AG09309 (cell line): ENCODE measurements around the gene NPAS4.
A peak's percentile ranks its signal among the peaks of the same experiment; 100 is the strongest.

Experiments used
- DNase-seq: peaks from one replicate; pipeline ENCODE4 v3.0.0-alpha.2; 2010; ENCODE audit warnings: low read depth
- H3K4me3 ChIP-seq: 2 replicates; pipeline ENCODE4 v1.5.1; 2011; ENCODE audit warnings: mild to moderate bottlenecking, low read depth, low read length, moderate library complexity; ENCODE audit not compliant: control insufficient read depth
- TF ChIP-seq, protein P1 (sequence below): IDR thresholded peaks from 2 replicates; pipeline ENCODE4 v1.5.1; 2011; ENCODE audit warnings: mild to moderate bottlenecking, low read depth, low read length, inconsistent platforms; ENCODE audit not compliant: insufficient read depth, control insufficient read depth; ENCODE audit errors: missing control alignments

NPAS4 gene

GRCh38 chr11:66443602-66444001 lies 22.8 kb downstream of the NPAS4 start:
- peak; percentile 93 for DNase-seq
- H3K4me3 ChIP-seq: no peak overlapping the region
- TF ChIP-seq, protein P1, sequence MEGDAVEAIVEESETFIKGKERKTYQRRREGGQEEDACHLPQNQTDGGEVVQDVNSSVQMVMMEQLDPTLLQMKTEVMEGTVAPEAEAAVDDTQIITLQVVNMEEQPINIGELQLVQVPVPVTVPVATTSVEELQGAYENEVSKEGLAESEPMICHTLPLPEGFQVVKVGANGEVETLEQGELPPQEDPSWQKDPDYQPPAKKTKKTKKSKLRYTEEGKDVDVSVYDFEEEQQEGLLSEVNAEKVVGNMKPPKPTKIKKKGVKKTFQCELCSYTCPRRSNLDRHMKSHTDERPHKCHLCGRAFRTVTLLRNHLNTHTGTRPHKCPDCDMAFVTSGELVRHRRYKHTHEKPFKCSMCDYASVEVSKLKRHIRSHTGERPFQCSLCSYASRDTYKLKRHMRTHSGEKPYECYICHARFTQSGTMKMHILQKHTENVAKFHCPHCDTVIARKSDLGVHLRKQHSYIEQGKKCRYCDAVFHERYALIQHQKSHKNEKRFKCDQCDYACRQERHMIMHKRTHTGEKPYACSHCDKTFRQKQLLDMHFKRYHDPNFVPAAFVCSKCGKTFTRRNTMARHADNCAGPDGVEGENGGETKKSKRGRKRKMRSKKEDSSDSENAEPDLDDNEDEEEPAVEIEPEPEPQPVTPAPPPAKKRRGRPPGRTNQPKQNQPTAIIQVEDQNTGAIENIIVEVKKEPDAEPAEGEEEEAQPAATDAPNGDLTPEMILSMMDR: no peak

DNA sequence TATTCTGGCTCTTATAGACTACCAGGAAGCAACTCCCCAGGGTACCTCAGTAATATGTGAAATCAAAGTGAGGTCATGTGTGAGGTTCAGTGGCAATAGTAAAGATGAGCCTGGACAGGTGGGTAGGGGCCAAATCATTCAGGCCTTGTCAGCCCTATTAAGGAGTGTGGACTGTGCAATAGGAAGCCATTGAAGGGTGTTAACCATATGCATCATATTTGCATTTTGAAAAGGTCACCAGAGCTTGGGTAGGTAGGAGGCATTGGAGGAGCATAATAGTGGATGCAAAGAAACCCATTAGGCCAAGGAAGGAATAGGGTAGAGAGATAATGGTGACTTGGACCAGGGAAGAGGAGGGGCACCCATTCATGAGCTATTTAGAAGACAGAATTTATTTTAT lies 26.2 kb downstream of the NPAS4 start:
- no peak for DNase-seq
- TF ChIP-seq, protein P1: no peak
- H3K4me3 ChIP-seq: no peak overlapping the region

- H3K4me3 ChIP-seq: no peak overlapping the region
- TF ChIP-seq, protein P1: no peak
- DNase-seq: no peak
Observed at GRCh38 chr11:66448523-66448922, 27.7 kb downstream of the NPAS4 start.

DNA sequence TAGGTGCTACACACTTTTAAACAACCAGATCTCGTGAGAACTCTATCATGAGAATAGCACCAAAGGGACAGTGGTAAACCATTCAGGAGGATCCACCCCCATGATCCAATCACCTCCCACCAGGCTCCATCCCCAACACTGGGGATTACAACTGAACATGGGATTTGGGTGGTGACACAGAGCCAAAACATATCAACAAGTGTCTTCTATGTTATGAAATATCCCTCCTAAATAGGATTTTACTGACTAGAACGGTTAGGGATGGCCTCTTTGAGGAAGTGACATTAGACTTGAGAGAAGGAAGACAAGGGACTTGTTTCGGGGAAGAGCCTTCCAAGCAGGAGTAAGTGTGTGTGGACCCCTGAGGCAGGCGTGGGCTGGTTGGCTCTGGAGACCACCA lies 29.7 kb downstream of the NPAS4 start:
- TF ChIP-seq, protein P1: no peak
- DNase-seq: no peak
- H3K4me3 ChIP-seq: no peak overlapping the region

- H3K4me3 ChIP-seq: no peak overlapping the region
- no peak for DNase-seq
- TF ChIP-seq, protein P1: no peak
Observed at GRCh38 chr11:66451663-66452062, 30.8 kb downstream of the NPAS4 start.

DNA sequence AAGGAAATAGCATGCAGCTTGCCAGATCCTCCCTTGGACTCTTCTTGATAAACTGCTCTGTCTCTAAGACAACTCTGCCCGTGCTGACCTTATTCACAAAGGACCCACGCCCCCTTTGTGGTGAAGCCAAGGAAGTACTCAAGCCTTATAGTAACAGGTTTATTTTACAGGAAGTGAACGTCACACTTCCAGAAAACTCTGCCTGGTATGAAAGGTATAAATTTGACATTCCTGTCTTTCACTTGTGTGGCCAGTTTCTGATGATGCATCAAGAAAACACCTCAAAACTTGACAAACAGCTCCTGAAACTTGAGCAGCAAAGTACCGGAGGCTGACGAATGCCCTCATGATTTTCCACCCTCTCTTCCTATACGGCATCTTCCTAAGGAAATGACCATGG lies 33.4 kb downstream of the NPAS4 start:
- DNase-seq: no peak
- TF ChIP-seq, protein P1: no peak
- H3K4me3 ChIP-seq: no peak overlapping the region

- no peak for DNase-seq
- no peak overlapping the region for H3K4me3 ChIP-seq
- TF ChIP-seq, protein P1: no peak
Observed at GRCh38 chr11:66454828-66455227, 34.0 kb downstream of the NPAS4 start.
